Endothelial cell of umbilical vein (primary cell): Measurements from ENCODE around the gene CD101. TPM values are rescaled to one million over a fixed set of nuclear protein-coding genes. Genes with fewer than 3 reads are reported as not detected.

Experiments used
- BruUV-seq: library from RNA; stranded (reverse); fragments of 400-500 nt; replicated peaks from 2 replicates; lab custom pipeline; 2021; lab: Mats Ljungman, UMichigan
- CTCF ChIA-PET: fragments of 300-600, 350-600 bp; sonication (Branson Sonifier 250); formaldehyde crosslinking; loops from one replicate; lab custom pipeline; 2021; ENCODE audit warnings: antibody characterized with exemption, inconsistent platforms; lab: Charles Lee
- POLR2A ChIA-PET: fragments of 300-600, 350-600 bp; sonication (Branson Sonifier 250); formaldehyde crosslinking; loops from one replicate; lab custom pipeline; 2021; ENCODE audit warnings: antibody characterized with exemption, inconsistent platforms; lab: Charles Lee
- DNase-seq: peaks from one replicate; pipeline ENCODE4 v3.0.0-alpha.2; 2011; ENCODE audit warnings: low read depth, low spot score
- FAIRE-seq: peaks from 2 replicates; lab custom pipeline; 2011; peaks lifted over from hg19 to GRCh38; lab: Jason Lieb, UNC
- H2AFZ ChIP-seq: 2 replicates; pipeline ENCODE4 v1.6.0; 2012; ENCODE audit warnings: low read depth, low read length, control low read depth, inconsistent platforms
- H3K27ac ChIP-seq: 2 replicates; pipeline ENCODE4 v1.5.1; 2011; ENCODE audit warnings: low read depth, mild to moderate bottlenecking, control low read depth, low read length, moderate library complexity; ENCODE audit not compliant: insufficient read depth
- H3K27me3 ChIP-seq, 2 experiments: 2 replicates each; pipeline versions ENCODE4 v1.6.0 to v1.6.1; 2011; ENCODE audit warnings: low read length in 2 of 2, mixed read lengths in 1 of 2; ENCODE audit not compliant: control insufficient read depth in 2 of 2, insufficient read depth in 2 of 2
- H3K36me3 ChIP-seq, 2 experiments: 2 replicates in 1 of 2; 3 replicates in 1 of 2; pipeline ENCODE4 v1.5.1; 2011; ENCODE audit warnings: low read length in 2 of 2, mild to moderate bottlenecking in 1 of 2, moderate library complexity in 1 of 2; ENCODE audit not compliant: control insufficient read depth in 2 of 2, insufficient read depth in 2 of 2; ENCODE audit errors: extremely low read depth in 1 of 2
- H3K4me1 ChIP-seq: 3 replicates; pipeline ENCODE4 v1.5.1; 2011; ENCODE audit warnings: mild to moderate bottlenecking, low read length; ENCODE audit not compliant: control insufficient read depth, insufficient read depth; ENCODE audit errors: extremely low read depth
- H3K4me2 ChIP-seq: 2 replicates; pipeline ENCODE4 v1.6.1; 2011; ENCODE audit warnings: low read length, control low read depth, mixed read lengths; ENCODE audit not compliant: insufficient read depth
- H3K4me3 ChIP-seq, 3 experiments: fragments of 200-600 bp in 1 of 3; sonication (generic), shearing (Covaris generic) in 1 of 3; replicated peaks in 1 of 3; 2 replicates each; pipeline ENCODE4 v1.5.1; 2011 to 2016; ENCODE audit warnings: control low read depth in 3 of 3, low read length in 3 of 3, mild to moderate bottlenecking in 2 of 3, inconsistent platforms in 1 of 3, low read depth in 1 of 3, moderate library complexity in 1 of 3; ENCODE audit not compliant: insufficient read depth in 1 of 3
- H3K79me2 ChIP-seq: 2 replicates; pipeline ENCODE4 v1.6.0; 2012; ENCODE audit warnings: low read length, inconsistent platforms; ENCODE audit not compliant: control insufficient read depth, insufficient read depth
- H3K9ac ChIP-seq: replicated peaks from 2 replicates; pipeline ENCODE3; 2011; ENCODE audit warnings: low read length, control low read depth; ENCODE audit not compliant: insufficient read depth; ENCODE audit errors: extremely low read depth
- H3K9me1 ChIP-seq: replicated peaks from 3 replicates; pipeline ENCODE4 v1.6.0; 2011; ENCODE audit warnings: mild to moderate bottlenecking, low read length; ENCODE audit not compliant: control insufficient read depth, insufficient read depth; ENCODE audit errors: extremely low read depth
- H3K9me3 ChIP-seq: replicated peaks from 2 replicates; pipeline ENCODE4 v1.5.1; 2012; ENCODE audit warnings: low read length, inconsistent platforms; ENCODE audit not compliant: control insufficient read depth, insufficient read depth
- H4K20me1 ChIP-seq: replicated peaks from 2 replicates; pipeline ENCODE3; 2011; ENCODE audit warnings: mild to moderate bottlenecking, low read length; ENCODE audit not compliant: control insufficient read depth, insufficient read depth; ENCODE audit errors: extremely low read depth
- CTCF ChIP-seq, 2 donors: IDR thresholded peaks; 1 replicate in 1 of 2; 2 replicates in 1 of 2; pipeline ENCODE4 v1.5.1; 2011; ENCODE audit warnings: low read length in 2 of 2, mild to moderate bottlenecking in 2 of 2, moderate library complexity in 2 of 2, control low read depth in 1 of 2, inconsistent platforms in 1 of 2, low read depth in 1 of 2; ENCODE audit not compliant: insufficient read depth in 1 of 2; ENCODE audit errors: extremely low read depth in 1 of 2
- EZH2 ChIP-seq: IDR thresholded peaks from 2 replicates; pipeline ENCODE4 v1.6.1; 2012; ENCODE audit warnings: borderline replicate concordance, low read depth, mild to moderate bottlenecking, moderate library complexity, low read length, inconsistent platforms; ENCODE audit not compliant: severe bottlenecking
- FOS ChIP-seq: IDR thresholded peaks from 2 replicates; pipeline ENCODE4 v1.6.1; 2011; ENCODE audit warnings: mild to moderate bottlenecking, low read length, moderate library complexity, borderline replicate concordance; ENCODE audit not compliant: insufficient read depth
- GATA2 ChIP-seq: IDR thresholded peaks from 2 replicates; pipeline ENCODE4 v1.7.0; 2011; ENCODE audit warnings: low read depth, mild to moderate bottlenecking, moderate library complexity, mixed read lengths, low read length; ENCODE audit not compliant: insufficient read length, insufficient read depth
- JUN ChIP-seq: IDR thresholded peaks from 2 replicates; pipeline ENCODE4 v1.6.1; 2011; ENCODE audit warnings: borderline replicate concordance, low read depth; ENCODE audit not compliant: insufficient read length, insufficient read depth
- MAX ChIP-seq: IDR thresholded peaks from 2 replicates; pipeline ENCODE4 v1.6.1; 2011; ENCODE audit not compliant: insufficient read depth, insufficient read length
- MYC ChIP-seq: IDR thresholded peaks from one replicate; pipeline ENCODE4 v1.6.1; 2011; ENCODE audit warnings: mild to moderate bottlenecking, low read depth, low read length
- POLR2A ChIP-seq: IDR thresholded peaks from 2 replicates; pipeline ENCODE4 v1.6.1; 2012; ENCODE audit warnings: low read depth, mild to moderate bottlenecking, control low read depth, low read length
- POLR2AphosphoS5 ChIP-seq: IDR thresholded peaks from 2 replicates; pipeline ENCODE4 v1.6.1; 2012; ENCODE audit warnings: low read depth, mild to moderate bottlenecking, control low read depth, low read length, moderate library complexity; ENCODE audit not compliant: insufficient read depth
- dilution Hi-C: fragments of 300-500 bp; cut with MboI; formaldehyde crosslinking; loops from one replicate; pipeline ENCODE4 v1.15.0; 2019; ENCODE audit warnings: low sequenced_read_pairs; ENCODE audit not compliant: extremely low pct_ligation_motif_present
- intact Hi-C: fragments of 100-400 bp; cut with micrococcal nuclease; formaldehyde crosslinking; loops from one replicate; pipeline ENCODE4 v1.10.0; 2022
- polyA plus RNA-seq, 4 experiments: library from polyadenylated mRNA; depleted of rRNA in 3 of 4; stranded (reverse) in 3 of 4; unstranded in 1 of 4; fragments of >200 nt; gene quantifications; 2 replicates each; pipeline versions ENCODE4 v1.2.1 to v1.2.3, GENCODE V29; 2011 to 2012; ENCODE audit warnings: missing spikeins in 1 of 4
- total RNA-seq: library from RNA; stranded (reverse); gene quantifications from 2 replicates; pipeline ENCODE4 v1.2.3, GENCODE V29; 2021

Gene CD101
- total and polyA plus RNA-seq, 2 donors (not counting 3 experiments of a cell fraction or from before 2014, with no cell fraction given), result 0.04 to 0.97 TPM

GRCh38 chr1:116961606-116962005 is 40.0 kb upstream of the CD101 start:
- no peak overlapping the region for H3K27ac ChIP-seq
- H3K9ac ChIP-seq, result no peak overlapping the region
- no peaks in the 10 kb centered on the region for H3K27me3 ChIP-seq
- ChIA-PET POLR2A (no interaction called here), CTCF (no interaction called here)
- no TSS peak for BruUV-seq
- no peak overlapping the region for H3K4me2 ChIP-seq
- H2AFZ ChIP-seq, result no peak overlapping the region
- no peak for TF ChIP-seq JUN
- TF ChIP-seq MAX, result no peak
- TF ChIP-seq CTCF (IDR thresholded peaks at IDR 0.05; ENCODE audit: extremely low read depth in 1 of 2, insufficient read depth in 1 of 2, low read depth in 1 of 2, low read length in 2 of 2), result no peak
- TF ChIP-seq FOS, result no peak
- TF ChIP-seq MYC, result no peak
- no peak for TF ChIP-seq POLR2A
- TF ChIP-seq EZH2, result no peak
- TF ChIP-seq POLR2AphosphoS5, result no peak
- no peak for TF ChIP-seq GATA2
- peaks cover 0 to 2% of the 10 kb centered on the region in 2 experiments for H3K36me3 ChIP-seq
- no peaks in the 10 kb centered on the region for H3K9me1 ChIP-seq
- FAIRE-seq, result no peak
- no peaks in the 10 kb centered on the region for H3K79me2 ChIP-seq
- no peak overlapping the region for H3K4me3 ChIP-seq
- no peaks in the 10 kb centered on the region for H4K20me1 ChIP-seq
- dilution Hi-C loops, result no loop called here
- no peaks in the 10 kb centered on the region for H3K4me1 ChIP-seq
- intact Hi-C loops, result no loop called here
- DNase-seq, result no peak
- H3K9me3 ChIP-seq, result no peaks in the 10 kb centered on the region
